ENCODE data around the gene NAP1L1.

DNA sequence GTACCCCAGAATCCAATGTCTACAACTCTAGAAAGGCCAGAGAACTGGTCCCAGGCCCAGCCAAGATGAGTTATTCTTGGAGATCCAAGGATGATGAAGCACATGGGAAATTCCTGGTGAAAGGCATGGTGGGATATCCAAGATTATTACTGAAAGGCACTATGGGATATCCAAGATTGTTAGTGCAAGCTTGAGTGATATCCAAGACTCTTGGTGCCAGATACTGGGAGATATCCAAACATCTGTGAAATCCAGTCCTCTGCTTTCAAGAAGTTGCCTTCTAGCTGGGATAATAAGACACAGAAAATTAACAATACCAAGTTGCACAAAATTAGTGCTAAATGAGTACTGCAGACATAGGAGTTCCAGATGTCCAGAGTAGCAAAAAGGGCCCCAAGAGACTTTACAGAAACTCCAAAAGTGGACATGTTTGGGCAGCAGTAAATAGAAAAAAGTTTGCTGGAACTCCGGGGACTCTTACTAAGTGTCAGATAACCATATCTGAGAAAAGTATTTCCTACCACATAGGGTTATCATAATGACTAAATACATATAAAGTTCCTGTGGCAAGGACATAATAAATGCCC, 87.5 kb downstream of the NAP1L1 start:
- TF ChIP-seq, protein P1, sequence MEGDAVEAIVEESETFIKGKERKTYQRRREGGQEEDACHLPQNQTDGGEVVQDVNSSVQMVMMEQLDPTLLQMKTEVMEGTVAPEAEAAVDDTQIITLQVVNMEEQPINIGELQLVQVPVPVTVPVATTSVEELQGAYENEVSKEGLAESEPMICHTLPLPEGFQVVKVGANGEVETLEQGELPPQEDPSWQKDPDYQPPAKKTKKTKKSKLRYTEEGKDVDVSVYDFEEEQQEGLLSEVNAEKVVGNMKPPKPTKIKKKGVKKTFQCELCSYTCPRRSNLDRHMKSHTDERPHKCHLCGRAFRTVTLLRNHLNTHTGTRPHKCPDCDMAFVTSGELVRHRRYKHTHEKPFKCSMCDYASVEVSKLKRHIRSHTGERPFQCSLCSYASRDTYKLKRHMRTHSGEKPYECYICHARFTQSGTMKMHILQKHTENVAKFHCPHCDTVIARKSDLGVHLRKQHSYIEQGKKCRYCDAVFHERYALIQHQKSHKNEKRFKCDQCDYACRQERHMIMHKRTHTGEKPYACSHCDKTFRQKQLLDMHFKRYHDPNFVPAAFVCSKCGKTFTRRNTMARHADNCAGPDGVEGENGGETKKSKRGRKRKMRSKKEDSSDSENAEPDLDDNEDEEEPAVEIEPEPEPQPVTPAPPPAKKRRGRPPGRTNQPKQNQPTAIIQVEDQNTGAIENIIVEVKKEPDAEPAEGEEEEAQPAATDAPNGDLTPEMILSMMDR (IDR thresholded peaks at IDR 0.05) = no peak
- TF ChIP-seq POLR2A (IDR thresholded peaks at IDR 0.05) = no peak

All from thyroid gland (tissue), 4 donors.